ENCODE results near the gene DECR2.

DNA sequence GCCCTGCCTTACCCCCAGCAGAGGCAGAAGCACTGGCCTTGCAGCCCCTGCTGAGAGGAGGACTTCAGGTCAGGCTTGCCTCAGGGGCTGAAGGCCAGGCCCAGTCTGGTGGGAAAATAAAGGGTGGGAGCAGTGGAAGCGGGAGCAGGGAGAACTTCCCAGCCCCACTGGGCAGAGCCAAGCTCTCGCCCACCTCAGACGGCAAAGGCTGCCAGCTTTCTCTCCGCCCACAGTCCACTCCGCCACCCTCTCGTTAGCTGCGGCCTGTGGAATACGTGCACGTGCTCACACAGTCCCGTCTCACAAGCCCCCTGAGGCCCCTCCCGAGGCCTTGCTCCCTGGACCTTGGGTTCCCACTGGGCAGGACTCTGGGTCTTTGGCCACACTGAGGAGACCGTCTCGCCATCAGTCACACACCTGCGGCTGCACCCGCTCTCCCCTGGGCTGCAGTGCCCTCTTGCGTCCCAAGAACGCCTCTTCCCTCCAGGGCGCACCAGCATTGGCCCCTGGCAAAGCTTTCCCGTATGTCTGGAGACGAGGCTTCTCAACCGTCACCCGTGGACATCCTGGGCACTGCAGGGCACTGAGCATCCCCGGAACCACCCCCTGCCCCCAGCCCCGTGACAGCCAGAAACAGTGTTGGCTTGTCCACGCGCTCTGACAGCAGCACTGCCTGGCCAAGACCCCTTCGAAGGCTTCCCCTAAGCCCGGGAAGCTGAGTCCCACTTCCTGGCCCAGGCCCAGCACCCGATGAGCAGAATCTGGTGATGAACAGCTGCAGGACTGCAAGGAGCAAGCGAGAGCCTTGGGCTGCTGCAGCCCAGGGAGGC lies 39.6 kb upstream of the DECR2 start:
- TF ChIP-seq, protein P1, sequence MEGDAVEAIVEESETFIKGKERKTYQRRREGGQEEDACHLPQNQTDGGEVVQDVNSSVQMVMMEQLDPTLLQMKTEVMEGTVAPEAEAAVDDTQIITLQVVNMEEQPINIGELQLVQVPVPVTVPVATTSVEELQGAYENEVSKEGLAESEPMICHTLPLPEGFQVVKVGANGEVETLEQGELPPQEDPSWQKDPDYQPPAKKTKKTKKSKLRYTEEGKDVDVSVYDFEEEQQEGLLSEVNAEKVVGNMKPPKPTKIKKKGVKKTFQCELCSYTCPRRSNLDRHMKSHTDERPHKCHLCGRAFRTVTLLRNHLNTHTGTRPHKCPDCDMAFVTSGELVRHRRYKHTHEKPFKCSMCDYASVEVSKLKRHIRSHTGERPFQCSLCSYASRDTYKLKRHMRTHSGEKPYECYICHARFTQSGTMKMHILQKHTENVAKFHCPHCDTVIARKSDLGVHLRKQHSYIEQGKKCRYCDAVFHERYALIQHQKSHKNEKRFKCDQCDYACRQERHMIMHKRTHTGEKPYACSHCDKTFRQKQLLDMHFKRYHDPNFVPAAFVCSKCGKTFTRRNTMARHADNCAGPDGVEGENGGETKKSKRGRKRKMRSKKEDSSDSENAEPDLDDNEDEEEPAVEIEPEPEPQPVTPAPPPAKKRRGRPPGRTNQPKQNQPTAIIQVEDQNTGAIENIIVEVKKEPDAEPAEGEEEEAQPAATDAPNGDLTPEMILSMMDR (IDR thresholded peaks at IDR 0.05; ENCODE audit: insufficient read depth, low read depth, low read length): peak; percentile 48
- no peak for TF ChIP-seq EZH2 (IDR thresholded peaks at IDR 0.05; ENCODE audit: insufficient read depth, low read length)
